ENCODE measurements around the gene SMARCC1.

The SMARCC1 gene

DNA sequence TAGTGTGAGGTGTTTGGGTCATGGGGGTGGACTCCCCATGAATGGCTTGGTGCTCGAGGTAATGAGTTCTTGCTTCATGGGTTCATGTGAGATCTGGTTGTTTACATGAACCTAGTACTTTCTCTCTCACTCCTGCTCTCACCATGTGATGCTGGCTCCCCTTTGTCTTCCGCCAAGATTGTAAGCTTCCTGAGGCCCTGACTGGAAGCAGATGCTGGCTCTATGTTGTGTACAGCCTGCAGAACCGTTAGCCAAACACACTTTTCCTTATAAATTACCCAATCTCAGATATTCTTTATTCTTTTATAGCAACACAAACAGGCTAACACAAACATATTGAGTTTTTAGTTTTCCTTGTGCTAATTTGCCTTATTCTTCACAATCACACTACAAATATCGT is 199.9 kb downstream of the SMARCC1 start:
- no peak for DNase-seq

DNA sequence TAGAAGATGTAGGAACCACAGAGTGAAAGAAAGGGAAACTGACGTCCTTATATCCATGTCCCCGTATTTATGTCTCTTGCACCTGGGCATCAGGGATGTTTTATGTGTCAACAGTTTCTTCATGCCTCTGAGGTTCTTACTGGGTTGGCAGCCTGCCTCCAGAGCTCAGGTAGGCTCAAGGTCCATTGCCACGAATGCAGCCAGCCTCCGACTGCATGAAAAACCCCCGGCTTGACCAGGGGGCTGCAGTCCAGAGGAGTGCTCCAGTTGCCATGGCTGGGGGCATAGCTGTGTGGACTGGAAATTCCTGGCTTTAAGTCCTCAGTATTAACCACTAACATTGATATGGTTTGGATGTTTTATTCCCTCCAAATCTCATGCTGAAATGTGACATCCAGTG is 200.3 kb downstream of the SMARCC1 start:
- no peak for DNase-seq

DNA sequence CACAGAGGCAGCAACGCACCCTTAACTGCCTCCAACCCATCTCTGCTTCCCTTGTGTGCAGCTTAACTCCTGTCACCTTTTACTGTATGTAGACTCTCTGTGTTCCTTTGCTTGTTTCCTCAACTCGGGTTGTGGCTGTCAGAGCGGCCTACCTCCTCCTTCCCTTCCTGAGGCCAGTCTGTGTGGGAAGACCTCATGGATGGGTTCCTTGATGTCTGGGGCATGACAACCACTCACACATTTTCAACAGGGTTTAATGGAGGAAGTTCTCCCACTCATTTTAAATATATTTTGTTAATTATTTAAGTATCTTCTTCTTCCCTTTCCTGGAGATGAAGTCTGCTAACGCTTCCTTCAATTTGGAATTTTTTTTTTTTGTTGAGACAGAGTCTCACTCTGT is 201.2 kb downstream of the SMARCC1 start:
- no peak for DNase-seq

DNA sequence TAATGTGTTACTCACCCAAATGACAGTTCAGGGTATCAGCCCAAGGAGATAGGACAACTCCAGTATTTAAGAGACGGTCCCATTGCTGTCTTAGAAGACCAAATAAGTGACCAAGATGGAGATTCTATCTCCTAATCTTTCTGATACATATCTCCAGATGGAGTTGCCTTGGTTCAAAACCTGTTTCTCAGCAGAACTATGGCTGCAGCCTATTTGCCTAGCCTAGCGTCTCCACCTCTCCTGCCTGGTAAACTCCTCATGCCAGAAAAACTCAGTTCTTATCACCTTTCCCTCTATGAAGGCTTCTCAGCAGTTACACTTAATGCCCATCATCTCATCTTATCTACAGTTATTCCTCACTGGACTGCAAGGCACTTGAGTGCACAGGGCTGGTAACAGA is 201.8 kb downstream of the SMARCC1 start:
- no peak for DNase-seq

DNA sequence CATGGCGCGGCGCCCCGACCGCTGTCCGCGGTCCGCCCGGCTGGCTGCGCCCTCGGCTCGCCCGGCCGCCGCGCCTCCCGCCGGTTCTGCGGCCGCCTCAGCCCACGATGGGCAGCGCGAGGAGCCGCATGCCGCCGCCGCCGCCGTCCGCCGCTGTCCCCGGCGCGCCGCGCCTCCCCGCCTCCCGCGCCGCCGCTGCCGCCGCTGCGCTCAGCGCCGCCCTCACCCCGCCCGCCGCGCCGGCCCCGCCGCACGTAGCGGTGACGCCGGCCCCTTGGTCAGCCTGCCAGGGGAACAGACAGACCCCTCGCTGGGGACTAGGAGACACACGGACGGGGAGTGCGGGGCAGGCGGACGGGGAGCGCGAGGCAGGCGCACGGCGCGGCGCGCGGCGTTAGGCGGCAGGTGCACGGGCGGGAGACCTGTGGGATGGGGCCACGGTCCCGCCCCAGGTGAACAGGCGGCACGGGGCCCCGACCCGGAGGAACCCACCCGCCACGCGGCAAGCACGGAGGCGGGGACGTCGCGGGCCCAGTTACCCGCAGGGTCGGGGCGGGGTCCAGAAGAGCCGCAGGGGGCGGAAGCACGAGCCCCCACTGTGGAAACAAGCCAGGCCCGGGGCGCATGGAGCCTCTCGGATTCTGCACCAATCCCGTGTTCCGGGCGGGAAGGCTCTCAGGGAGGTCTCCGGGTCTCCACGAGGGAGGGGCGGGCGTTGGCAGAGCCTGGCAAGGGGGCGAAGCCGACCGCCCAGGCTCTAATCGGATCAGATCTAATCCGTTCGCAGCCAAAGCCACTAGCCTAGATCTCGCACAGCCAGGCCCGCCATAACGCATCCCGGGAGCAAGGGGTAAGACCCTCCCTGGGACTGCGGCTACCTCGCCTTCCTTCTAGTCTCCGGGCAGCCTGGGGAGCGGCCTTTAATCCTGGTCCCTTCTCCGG is 202.7 kb downstream of the SMARCC1 start, which contains the start of gene CSPG5:
CSPG5 (minus strand) TSS at position 175 of the 942 bp plus-strand sequence; CDS start at position 3, 172 bp downstream.
- DNase-seq: peak; percentile 26

DNA sequence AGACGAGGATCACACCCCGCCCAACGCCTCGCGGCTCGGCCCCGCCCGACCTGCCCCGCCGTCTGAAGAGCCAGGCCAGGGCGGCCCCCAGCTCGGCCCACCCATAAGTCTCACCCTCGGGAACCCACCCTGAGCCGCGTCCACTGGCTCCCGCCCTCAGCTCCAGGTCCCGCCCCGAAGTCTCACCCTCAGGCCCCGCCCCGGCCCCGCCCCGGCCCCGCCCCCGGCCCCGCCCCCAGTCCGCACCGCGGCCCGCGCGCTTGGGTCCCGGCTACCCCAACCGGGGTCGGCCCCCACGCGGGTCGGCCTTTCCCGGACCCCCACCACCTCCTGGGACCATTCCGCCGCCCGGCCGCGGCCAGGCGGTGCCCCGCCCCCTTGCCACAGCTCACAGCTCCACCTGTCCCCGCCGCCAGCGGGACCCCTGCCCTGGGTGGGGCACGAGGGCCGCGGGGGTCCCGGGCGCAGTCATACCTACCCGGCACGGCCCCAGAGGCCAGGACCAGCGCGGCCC is 203.5 kb downstream of the SMARCC1 start:
- peak; percentile 26 for DNase-seq

DNA sequence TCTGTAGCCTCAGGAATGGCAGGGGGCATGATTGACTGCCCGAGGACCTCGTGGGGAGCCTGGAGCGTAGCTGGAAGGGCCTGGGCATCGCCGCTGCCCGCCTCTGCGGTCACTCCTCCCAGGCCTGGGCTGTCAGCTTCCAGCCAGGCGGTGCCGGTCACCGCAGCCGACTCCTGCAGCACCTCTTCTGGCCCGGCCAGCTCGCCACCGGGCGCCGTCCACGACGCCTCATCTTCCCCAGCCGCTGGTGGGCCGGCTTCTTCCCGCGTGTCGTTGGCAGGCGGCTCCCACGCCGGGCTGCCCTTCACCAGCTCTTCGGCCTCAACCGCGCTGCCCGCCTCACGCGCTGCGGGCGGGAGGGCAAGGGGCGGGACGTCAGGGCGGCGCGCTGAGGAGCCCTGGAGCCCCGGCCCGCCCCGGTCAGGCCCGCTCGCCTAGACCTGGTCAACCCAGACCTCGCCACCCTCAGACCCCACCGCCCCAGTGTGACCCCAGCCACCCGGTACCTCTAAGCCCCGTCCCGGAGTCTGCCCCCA is 204.0 kb downstream of the SMARCC1 start:
- DNase-seq: no peak

DNA sequence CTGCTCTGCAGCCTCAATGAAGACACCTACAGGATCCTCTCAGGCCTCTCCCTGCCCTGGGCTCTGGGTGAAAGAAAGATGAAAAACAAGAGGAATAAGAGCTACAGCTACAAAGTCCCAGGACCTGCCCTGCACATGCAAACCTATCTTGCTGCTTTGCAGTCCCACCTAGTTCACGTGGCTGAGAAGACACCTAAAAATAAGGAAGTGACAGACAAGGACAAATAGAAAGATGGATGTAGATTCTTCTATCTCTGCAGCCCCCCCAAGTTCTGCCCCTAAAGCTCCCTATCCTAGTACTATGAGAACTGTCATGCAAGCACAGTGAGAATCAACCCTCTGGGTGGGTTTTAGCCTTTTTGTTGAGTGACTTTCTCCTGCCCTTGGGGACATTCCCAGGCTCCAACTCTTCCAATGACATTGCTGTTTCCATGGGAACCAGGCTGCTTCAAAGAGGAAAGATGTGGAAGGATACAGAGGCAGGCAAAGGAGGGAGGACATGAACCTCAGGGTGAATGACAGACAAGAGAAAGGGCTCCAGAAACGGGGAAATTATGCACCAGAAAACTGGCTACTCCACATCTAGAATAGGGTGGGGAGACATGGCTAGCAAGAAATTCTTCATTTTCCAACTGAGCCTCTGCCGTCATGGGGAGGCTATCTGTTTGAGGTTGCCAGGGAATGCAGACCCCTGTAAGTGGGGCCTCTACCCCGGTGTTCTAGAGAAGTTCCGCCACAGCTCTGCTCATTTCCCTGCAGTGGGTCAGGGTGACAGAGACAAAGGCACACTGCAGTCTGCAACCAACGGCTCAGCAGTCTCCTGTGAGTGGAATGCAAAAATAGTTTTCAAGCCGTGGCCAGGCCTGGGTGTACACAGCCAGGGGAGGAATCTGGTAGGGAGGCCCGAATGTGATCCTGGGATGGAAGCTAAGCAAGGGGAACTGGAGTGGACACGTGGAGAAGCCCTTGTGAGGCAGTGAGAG is 208.2 kb downstream of the SMARCC1 start:
- no peak for DNase-seq

DNA sequence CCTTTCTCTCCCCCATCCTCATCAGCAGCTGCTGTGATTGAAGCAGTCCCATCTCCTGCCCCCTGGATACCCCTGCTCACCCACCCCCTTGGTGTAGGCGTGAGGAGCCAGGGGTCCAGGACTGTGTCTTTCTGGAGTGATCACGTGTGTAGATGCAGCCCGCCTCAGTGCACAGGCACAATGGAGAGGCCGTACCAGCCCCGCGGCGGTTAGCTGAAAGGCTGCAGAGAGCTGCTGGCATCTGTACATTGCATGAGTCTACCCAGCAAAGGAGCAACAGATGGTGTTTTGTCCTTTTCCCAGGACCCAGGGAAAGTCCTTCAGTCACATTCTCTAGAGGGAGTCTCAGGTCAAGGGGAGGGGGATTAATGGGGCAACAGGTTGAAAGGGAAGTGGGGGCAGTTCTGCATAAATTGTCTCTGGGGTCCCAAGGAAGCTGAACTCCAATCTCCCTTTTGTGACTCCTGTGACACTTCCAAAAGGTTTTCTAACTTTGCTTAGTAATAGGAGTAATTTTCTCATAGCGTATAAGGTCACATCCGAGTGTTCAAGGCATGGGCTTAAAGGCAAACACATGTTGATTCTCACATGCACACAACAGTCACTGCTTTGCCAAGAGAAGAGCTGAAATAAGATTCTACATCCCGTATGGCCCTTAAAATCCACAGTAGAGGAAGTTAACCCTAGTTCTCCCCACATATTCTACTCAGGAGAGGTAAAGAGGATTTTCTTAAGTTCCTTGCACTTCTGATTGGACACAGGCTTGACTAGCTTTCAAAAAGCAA is 210.1 kb downstream of the SMARCC1 start:
- DNase-seq: no peak

DNA sequence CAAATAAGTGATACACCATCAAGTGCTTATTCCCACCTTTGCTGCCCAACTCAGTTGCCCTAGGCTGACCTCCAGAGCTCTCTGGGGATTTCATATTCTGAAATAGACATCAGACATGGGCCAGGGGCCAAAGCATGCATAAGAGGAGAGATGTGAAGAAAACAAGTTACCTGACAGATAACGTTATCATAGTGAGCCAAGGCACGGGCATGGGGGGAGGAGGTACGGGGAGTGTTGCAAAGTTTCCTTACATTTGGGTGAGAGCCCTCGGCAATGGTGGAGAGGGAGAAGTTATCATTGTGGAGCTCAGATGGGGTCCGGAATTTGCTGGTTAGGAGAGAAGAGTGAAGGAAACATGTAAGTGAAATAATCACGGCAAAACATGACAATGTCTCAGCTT is 212.8 kb downstream of the SMARCC1 start:
- DNase-seq: no peak

DNA sequence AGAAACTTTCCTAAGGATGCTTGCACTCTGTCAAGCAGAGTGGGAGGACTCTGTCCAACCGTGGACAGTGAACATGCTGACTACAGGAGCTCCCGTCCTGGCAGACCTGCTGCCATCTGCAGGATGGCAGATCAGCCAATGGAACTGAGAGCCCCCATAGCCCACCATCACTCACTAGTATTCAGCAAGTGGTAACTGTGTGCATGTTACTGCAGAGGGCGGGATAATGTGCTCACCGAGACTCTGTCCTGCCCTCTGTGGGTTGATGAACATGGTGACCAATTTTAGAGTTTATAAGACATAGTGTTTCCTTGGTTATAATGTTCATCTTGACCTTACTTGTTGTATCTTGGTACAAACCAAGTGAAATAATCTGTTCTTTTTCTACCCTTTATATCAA is 214.5 kb downstream of the SMARCC1 start:
- no peak for DNase-seq

DNA sequence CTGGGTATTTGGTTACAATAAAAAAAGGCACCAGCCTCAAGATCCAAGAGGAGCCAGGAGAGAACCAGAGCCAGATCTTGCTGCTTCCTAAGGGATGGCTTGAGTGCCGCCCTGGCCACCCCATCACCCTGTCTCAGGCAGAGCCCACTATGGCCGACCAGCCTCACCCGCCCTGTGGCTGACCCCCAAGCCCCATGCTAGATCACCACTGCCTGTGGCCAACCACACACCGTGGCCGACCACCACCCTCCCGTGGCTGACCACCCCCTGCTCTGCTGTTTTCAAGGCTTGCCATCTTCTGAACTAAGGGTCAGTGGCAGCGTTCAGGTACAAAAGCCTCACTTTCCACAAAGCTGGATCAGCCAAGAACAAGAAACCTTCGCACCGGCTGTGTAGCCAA is 215.0 kb downstream of the SMARCC1 start:
- no peak for DNase-seq

DNA sequence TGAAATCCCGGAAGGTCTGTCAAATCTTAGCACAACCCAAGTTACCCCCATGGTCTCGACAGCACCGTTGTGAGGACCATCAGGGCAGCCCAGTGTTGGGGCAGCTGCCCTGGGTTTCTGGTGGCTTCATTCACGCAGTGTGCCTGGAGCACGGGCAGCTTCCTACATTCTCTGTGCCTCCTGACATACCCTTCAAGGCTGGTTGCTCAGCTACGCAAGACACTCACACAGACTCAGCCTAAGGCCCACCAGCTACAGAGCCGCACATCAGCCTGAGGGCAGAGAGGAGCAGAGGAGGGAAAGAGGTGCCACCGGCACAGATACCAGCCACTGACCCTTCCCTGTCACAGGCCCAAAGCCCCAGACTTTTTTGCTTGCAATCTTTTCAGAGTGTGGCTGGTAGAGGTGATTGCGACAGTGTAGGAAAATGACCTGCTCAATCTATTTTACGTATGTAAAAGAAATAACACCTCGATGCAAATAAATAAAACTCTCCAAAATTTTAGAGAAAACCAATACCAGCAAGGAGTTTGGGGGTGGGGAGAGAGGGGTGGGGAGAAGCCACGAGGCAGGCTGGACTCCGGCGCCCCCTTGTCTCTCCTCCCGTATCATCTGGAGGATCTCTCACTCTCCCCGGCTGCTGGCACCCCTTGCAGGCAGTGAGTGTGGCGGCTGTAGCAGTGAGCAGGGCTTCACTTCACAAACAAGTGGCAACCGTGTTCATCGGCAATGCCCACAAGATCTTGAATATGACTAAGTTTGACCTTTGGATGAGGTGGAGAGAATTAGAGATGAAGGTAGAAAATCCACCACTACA is 215.8 kb downstream of the SMARCC1 start:
- DNase-seq: no peak

DNA sequence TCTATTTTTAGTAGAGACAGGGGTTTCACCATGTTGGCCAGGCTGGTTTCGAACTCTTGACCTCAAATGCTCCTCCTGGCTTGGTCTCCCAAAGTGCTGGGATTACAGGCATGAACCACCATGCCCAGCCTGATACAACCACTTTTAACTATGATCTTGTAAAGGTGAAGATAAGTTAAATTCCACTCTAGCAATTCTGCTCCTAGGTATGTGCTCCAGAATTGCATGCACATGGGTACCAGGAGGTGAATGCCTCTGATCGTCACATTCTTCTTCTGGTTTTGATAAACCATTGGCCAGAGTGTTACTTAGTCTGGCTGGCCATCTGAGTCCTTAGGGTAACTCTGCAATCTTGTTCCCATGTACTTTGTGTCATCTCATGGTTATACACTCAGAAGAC is 225.3 kb downstream of the SMARCC1 start:
- DNase-seq: no peak

DNA sequence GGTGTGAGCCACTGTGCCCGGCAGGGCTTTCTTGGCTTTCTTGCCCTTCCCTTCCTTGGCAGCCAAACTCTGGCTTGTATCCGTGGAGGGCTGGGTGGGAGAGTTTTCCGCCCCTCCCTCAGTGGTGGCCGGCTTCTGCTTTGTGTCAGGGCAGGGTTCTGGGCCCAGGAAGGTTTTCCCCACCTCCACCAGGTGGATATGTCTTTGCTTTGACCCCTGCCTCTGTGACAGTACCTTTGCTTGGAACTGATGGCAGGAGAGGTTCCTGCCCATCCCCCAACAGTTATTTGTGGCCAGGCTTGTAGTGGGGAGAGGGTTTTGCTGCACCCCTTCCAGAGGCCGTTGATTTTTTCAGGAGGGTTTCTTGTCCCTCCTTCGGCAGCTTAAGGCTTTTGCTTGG is 227.4 kb downstream of the SMARCC1 start:
- DNase-seq: no peak

DNA sequence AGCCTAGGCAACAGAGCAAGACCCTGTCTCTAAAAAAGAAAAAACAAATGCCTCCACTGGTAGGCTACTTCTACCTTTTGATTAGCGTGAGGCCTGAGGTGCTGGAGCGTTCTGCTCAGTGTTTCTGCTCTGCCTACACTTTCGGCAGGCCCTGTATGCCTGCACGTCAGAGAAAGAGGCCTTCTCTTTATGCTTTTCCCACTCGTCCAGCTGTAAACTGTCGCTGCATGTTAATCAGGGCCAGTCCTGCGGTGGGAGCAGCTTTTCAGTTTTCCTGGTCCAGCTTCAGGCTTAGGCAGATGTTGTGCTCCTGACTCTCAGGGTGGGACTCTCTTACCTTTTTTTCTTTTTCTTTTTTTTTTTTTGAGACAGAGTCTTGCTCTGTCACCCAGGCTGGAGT is 228.3 kb downstream of the SMARCC1 start:
- no peak for DNase-seq

DNA sequence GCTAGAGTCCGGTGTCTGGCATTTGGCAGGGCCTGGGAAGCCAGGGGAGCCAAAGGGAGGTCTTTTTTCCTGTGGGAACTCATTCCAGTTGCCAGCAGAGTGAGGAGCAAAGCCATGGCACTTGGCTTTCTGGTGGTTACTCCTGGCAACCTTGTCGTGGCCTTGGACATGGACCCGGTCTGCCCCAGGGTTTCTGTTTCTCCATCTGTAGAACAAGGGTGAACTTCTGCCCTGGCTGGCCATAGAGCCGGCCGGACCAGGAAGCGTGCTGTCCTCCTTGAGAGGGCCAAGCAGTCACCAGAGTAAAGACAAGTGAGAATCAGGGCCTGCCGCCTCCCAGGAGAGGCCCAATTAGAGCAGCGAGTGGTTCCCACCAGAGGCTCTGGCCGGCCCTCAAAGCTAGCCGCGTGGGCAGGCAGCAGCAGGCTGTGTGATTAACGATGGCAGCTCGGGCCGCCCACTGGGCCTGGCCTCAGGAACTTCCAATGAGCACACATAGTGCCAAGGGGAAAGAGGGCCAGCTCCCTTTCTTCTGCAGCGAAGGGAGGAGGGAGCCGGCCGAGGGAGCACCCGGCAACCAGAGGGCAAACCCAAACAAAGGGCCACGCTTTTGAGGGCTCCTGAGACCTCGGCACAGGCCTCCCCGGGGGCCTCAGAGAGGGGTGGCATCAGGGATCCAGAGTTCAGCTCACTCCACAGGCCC is 239.1 kb downstream of the SMARCC1 start:
- DNase-seq: no peak

DNA sequence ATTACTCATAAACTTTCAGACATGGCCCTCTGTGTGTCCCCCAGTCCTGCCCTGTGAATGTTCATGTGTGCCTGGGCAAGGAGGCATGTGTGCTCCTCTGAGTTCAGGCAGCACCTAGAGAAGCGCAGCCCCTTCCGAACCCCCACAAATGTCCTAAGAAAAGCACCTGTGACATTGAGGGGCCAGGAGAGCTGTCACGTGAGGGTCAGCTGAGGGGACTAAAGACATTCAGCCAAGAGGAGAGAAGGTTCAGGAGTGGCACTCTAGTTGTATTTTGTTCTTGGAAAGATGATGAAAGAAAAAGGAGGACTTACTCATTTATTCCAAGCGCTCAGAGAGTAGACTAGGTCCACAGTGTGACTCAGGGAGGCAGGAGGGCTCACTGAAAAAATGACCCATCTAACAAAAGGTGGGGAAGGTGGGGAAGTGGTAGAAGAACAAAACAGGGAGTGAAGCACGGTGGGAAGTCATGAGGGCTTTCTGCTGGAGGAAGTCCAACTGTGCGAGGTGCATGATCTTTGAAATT is 240.0 kb downstream of the SMARCC1 start:
- DNase-seq: no peak

DNA sequence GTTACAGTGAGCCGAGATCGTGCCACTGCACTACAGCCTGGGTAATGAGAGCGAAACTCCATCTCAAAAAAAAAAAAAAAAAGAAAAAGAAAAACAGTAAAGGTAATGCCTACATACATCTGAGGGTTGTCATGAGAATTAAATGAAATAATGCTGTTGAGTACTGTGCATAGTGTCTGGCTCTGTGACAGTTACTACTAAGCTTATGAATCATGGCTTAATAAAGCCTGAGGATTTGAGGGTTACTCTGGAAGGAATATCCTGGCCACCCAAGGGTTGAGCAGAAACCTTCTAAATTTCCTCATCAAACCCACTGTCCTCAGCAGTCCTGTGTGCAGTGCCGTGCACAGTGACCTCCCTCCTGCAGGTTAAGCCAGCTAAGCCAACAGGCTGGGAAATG is 241.4 kb downstream of the SMARCC1 start:
- DNase-seq: no peak

DNA sequence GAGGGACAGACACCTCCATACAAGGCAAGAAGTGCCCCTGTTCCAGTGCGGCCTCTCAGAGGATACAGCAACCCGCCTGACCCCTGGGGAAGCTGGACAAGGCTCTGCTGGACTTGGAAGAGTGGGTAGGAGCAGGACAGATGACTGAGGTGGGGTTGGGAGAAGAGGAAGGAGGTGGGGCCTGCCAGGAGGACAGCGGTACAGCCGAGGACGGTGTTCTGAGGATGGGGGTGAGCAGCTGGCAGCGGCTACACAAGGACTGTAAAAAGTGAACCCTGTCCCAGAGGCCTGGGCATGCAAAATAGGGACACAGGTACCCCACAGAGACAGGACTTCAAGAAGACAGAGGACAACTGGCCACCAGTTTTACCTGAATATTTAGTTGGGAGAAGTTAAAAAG is 244.7 kb downstream of the SMARCC1 start:
- DNase-seq: no peak

Data from activated CD4-positive, alpha-beta T cell treated with anti-CD3 and anti-CD28 coated beads, Interleukin-2, Interleukin-6, amounts not matched to agents 100 ng/mL and 50 ng/mL, durations not matched to agents 16 hours and 8 hours (primary cell).